Measurements from ENCODE around the gene DNASE1L1. TPM values are rescaled to one million over a fixed set of nuclear protein-coding genes. Genes with fewer than 3 reads are reported as not detected.

DNASE1L1 gene
- total and polyA plus RNA-seq, 2 of the 13 experiments (the other 11 are each of a cell fraction or from before 2014, with no cell fraction given), result 4.7 to 12.3 TPM

GRCh38 chrX:154428176-154429171 lies 19.4 kb upstream of the DNASE1L1 start, which contains the start of gene ATP6AP1 (continued):
- no peak for TF ChIP-seq NONO (IDR thresholded peaks at IDR 0.05)
- TF ChIP-seq NONO (CRISPR knock-in tag; conservative IDR thresholded peaks at IDR 0.05), result peak; percentile 68; the same call in 1 of the 2 replicates
- no peak for TF ChIP-seq CBX5 (CRISPR knock-in tag; IDR thresholded peaks at IDR 0.05; ENCODE audit: borderline replicate concordance)
- no peak for TF ChIP-seq ISX (CRISPR knock-in tag; conservative IDR thresholded peaks at IDR 0.05)
- peak; percentile 65 for TF ChIP-seq MAX (IDR thresholded peaks at IDR 0.05)
- peak; percentile 91 for TF ChIP-seq ZNF121 (CRISPR knock-in tag; IDR thresholded peaks at IDR 0.05)
- TF ChIP-seq ZNF724P (CRISPR knock-in tag; IDR thresholded peaks at IDR 0.05; ENCODE audit: borderline replicate concordance), result peak; percentile 65; the same call in 1 of the 2 replicates
- peak; percentile 85 for TF ChIP-seq SAP130 (CRISPR knock-in tag; IDR thresholded peaks at IDR 0.05; ENCODE audit: low read depth)
- TF ChIP-seq USF2 (IDR thresholded peaks at IDR 0.05; ENCODE audit: low read depth, low read length), result peak; percentile 47; the same call in 1 of the 2 replicates
- peak; percentile 83 for TF ChIP-seq USF2 (CRISPR knock-in tag; IDR thresholded peaks at IDR 0.05; ENCODE audit: borderline replicate concordance)
- TF ChIP-seq ATF7-NPFF (CRISPR knock-in tag; IDR thresholded peaks at IDR 0.05; ENCODE audit: low read depth), result 0 out of 2 replicates have a peak, but pooled peaks have one; percentile 56
- TF ChIP-seq ZNF883 (CRISPR knock-in tag; IDR thresholded peaks at IDR 0.05; ENCODE audit: not compliant biosample characterization), result no peak
- TF ChIP-seq ZNF431 (CRISPR knock-in tag; IDR thresholded peaks at IDR 0.05; ENCODE audit: borderline replicate concordance, low read depth), result peak; percentile 72; the same call in 1 of the 2 replicates
- TF ChIP-seq ZNF547 (CRISPR knock-in tag; IDR thresholded peaks at IDR 0.05), result peak; percentile 59; the same call in 1 of the 2 replicates
- TF ChIP-seq MXI1 (IDR thresholded peaks at IDR 0.05; ENCODE audit: borderline replicate concordance, low read depth, low read length), result peak; percentile 37; the same call in 1 of the 3 replicates
- peak; percentile 80 for TF ChIP-seq GATAD1 (CRISPR knock-in tag; IDR thresholded peaks at IDR 0.05)
- no peak for TF ChIP-seq SKI (IDR thresholded peaks at IDR 0.05; ENCODE audit: partially characterized antibody)
- peak; percentile 53 for TF ChIP-seq SALL1 (CRISPR knock-in tag; IDR thresholded peaks at IDR 0.05)
- peak; percentile 37; the same call in 1 of the 2 replicates for TF ChIP-seq CREB1 (IDR thresholded peaks at IDR 0.05)
- peak; percentile 47 for TF ChIP-seq CREB1 (CRISPR knock-in tag; IDR thresholded peaks at IDR 0.05)
- TF ChIP-seq YEATS4 (CRISPR knock-in tag; IDR thresholded peaks at IDR 0.05; ENCODE audit: borderline replicate concordance), result peak; percentile 67; the same call in 1 of the 2 replicates
- peak; percentile 58; the same call in 1 of the 2 replicates for TF ChIP-seq TFDP2 (CRISPR knock-in tag; IDR thresholded peaks at IDR 0.05)
- TF ChIP-seq ZGPAT (CRISPR knock-in tag; IDR thresholded peaks at IDR 0.05), result peak; percentile 57; the same call in 1 of the 2 replicates

Data from HepG2 (cell line).